ENCODE results near the gene C1QBP. TPM values are rescaled to one million over a fixed set of nuclear protein-coding genes. Genes with fewer than 3 reads are reported as not detected.

Gene C1QBP
- total RNA-seq, 4 donors from 2014 or later = 102 to 200 (median 134) TPM

DNA sequence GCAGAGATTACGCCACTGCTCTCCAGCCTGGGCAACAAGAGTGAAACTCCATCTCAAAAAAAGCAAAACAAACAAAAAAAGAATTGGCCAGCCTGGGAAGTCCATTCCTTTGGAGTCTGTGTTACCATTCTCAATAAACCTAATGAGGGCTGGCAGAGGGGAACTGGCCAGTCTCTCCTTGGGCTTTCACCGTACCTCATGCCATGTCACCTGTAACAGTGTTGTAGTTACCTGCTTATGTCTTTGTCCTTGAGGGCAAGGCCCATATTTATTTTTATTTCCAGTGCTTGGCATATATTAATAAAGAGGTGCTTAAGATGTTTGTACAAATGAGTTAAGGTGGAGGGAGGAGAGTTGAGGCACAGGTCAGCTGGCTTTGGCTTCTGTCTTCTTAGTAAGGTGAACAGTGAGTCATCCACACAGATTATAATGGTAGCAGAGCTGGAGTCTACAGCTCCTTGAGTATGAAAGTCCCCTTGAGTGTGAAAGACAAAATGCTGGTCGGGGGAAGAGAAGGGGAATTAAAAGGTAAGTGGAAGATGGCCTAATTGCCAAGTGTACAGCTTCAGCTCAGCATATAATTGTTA, 8.4 kb downstream of the C1QBP start:
- DNase-seq = no peak
- peaks cover 0 to 99% of the 10 kb centered on the region in 2 donors for H3K36me3 ChIP-seq
- peaks cover 0 to 5% of the 10 kb centered on the region in 2 donors for H3K4me1 ChIP-seq
- H3K4me3 ChIP-seq = no peak overlapping the region
- H3K27me3 ChIP-seq = no peaks in the 10 kb centered on the region
- H3K9me3 ChIP-seq = no peaks in the 10 kb centered on the region
- intact Hi-C loops (cut with DNase I; ENCODE audit: low total_unique reads) (no loop called here), in situ Hi-C loops (cut with MboI; ENCODE audit: low sequenced_read_pairs in 4 of 4) (loop anchor here in 1 of 4 donors (25.0 kb wide), 1 partner anchor 193 kb away; the partner anchor contains the start of gene SCIMP)
- TF ChIP-seq, protein P1, sequence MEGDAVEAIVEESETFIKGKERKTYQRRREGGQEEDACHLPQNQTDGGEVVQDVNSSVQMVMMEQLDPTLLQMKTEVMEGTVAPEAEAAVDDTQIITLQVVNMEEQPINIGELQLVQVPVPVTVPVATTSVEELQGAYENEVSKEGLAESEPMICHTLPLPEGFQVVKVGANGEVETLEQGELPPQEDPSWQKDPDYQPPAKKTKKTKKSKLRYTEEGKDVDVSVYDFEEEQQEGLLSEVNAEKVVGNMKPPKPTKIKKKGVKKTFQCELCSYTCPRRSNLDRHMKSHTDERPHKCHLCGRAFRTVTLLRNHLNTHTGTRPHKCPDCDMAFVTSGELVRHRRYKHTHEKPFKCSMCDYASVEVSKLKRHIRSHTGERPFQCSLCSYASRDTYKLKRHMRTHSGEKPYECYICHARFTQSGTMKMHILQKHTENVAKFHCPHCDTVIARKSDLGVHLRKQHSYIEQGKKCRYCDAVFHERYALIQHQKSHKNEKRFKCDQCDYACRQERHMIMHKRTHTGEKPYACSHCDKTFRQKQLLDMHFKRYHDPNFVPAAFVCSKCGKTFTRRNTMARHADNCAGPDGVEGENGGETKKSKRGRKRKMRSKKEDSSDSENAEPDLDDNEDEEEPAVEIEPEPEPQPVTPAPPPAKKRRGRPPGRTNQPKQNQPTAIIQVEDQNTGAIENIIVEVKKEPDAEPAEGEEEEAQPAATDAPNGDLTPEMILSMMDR (IDR thresholded peaks at IDR 0.05 in 4 of 5, conservative IDR thresholded peaks at IDR 0.05 in 1 of 5) = no peak
- no peak for ATAC-seq
- no peak overlapping the region for H3K27ac ChIP-seq

DNA sequence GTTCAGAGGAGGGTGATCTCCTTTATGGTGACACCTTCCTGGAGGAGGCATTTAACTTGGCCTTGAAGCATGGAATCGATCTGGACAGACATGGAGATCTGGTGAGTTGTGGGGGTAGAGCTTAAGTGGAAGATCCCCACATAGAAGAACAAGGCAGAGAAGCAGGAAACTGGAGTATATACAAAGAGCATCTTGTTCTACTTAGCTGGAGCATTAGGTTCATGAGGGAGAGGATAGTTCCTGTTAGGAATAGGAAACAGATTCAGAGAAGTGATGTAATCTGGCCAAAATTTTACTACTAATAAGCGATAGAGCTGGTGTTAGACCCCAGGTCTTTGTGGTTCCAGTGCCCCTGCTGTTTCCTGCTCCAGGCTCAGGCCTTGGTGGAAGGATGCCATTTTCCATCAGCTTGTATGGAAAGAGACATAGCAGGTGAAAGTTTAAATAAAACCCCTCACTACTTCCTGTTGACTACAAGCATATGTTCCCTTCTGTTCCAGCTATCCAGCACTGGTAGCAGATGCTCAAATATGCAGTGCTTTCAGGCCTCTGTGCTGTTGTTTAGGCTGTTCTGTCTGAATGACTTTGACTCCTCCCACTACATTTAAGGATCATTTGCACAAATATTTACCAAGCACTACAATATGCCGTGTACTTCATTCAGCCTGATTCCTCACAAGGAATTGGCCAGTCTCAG, 9.6 kb downstream of the C1QBP start:
- Histone ChIP-seq H3K9me3 (no peaks in the 10 kb centered on the region), H3K36me3 (peaks cover 0 to 99% of the 10 kb centered on the region in 2 donors), H3K4me3 (no peak overlapping the region), H3K4me1 (no peaks in the 10 kb centered on the region), H3K27me3 (no peaks in the 10 kb centered on the region), H3K27ac (no peak overlapping the region)
- in situ Hi-C loops (cut with MboI; ENCODE audit: low sequenced_read_pairs in 4 of 4) = loop anchor here in 1 of 4 donors (25.0 kb wide), 1 partner anchor 192 kb away; the partner anchor contains the start of gene SCIMP
- TF ChIP-seq, protein P1 (IDR thresholded peaks at IDR 0.05 in 4 of 5, conservative IDR thresholded peaks at IDR 0.05 in 1 of 5) = no peak
- TF ChIP-seq POLR2A (IDR thresholded peaks at IDR 0.05) = no peak
- ATAC-seq (no peak), DNase-seq (no peak)
- intact Hi-C loops (cut with DNase I; ENCODE audit: low total_unique reads) = no loop called here

DNA sequence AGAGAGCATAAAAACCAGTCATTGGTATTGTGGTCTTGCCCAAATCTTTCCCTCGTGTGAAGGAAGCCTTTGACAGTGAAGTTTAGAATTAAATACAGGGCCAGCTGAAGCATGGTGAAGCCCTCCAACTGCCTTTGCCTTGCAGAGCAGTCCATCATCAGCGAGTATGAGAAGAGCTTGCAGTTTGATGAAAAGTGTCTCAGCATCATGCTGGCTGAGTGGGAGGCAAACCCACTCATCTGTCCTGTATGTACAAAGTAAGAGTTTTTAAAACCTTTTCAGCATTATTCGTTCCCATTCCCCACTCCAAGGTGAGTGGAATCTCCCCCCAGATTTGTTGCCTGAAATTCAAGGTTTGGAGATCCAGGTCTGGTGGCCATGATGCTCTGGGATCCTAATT, 13.1 kb downstream of the C1QBP start:
- ATAC-seq (no peak), DNase-seq (no peak)
- Histone ChIP-seq H3K4me3 (no peak overlapping the region), H3K4me1 (peaks cover 9 to 10% of the 10 kb centered on the region in 2 donors), H3K27me3 (no peaks in the 10 kb centered on the region), H3K27ac (no peak overlapping the region), H3K9me3 (no peaks in the 10 kb centered on the region), H3K36me3 (peaks cover 0 to 92% of the 10 kb centered on the region in 2 donors)
- in situ Hi-C loops (cut with MboI; ENCODE audit: low sequenced_read_pairs in 4 of 4) = loop anchor here in 1 of 4 donors (25.0 kb wide), 1 partner anchor 189 kb away; the partner anchor contains the start of gene SCIMP
- intact Hi-C loops (cut with DNase I; ENCODE audit: low total_unique reads) = no loop called here
- no peak for TF ChIP-seq POLR2A (IDR thresholded peaks at IDR 0.05)
- TF ChIP-seq, protein P1 (IDR thresholded peaks at IDR 0.05 in 4 of 5, conservative IDR thresholded peaks at IDR 0.05 in 1 of 5) = no peak

DNA sequence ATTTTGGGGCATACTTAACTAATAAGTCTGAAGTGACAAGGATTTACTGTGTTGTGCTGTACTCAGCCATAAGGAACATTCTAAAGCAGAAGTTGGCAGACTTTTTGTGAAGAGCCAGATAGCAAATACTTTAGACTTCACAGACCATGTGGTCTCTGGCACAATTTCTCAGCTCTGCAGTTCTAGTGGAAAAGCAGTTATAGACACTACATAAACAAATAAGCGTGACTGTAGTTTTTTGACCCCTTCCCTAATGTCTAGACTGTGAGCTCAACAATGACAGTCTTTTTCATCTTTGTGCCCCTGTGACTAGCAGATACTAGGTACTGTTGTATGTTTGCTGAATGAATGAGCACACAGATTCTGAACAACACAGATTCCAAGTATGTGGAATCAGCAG, 14.0 kb downstream of the C1QBP start:
- ATAC-seq = no peak

More for the DNA sequence above, 14.0 kb downstream of the C1QBP start:
- Histone ChIP-seq H3K36me3 (peaks cover 0 to 83% of the 10 kb centered on the region in 2 donors), H3K4me3 (no peak overlapping the region), H3K9me3 (no peaks in the 10 kb centered on the region), H3K27me3 (no peaks in the 10 kb centered on the region), H3K4me1 (peaks cover 13 to 14% of the 10 kb centered on the region in 2 donors), H3K27ac (no peak overlapping the region)
- in situ Hi-C loops (cut with MboI; ENCODE audit: low sequenced_read_pairs in 4 of 4) (loop anchor here in 1 of 4 donors (25.0 kb wide), 1 partner anchor 188 kb away; the partner anchor contains the start of gene SCIMP), intact Hi-C loops (cut with DNase I; ENCODE audit: low total_unique reads) (no loop called here)
- DNase-seq = no peak
- TF ChIP-seq, protein P1 (IDR thresholded peaks at IDR 0.05 in 4 of 5, conservative IDR thresholded peaks at IDR 0.05 in 1 of 5) = no peak
- no peak for TF ChIP-seq POLR2A (IDR thresholded peaks at IDR 0.05)
